WTC11 (cell line): Measurements from ENCODE around the gene KIF26A.

Experiments used
- ATF1 ChIP-seq: sonication (generic); formaldehyde crosslinking; IDR thresholded peaks from 2 replicates; pipeline ENCODE4 v1.8.1; 2023; ENCODE audit warnings: mild to moderate bottlenecking, moderate library complexity, missing genetic modification reagents
- CTCF ChIP-seq: fragments of 200-600 bp; IDR thresholded peaks from 2 replicates; pipeline ENCODE4 v1.8.0; 2022; ENCODE audit warnings: antibody characterized with exemption
- ETV6 ChIP-seq: sonication (generic); formaldehyde crosslinking; IDR thresholded peaks from 2 replicates; pipeline ENCODE4 v1.8.1; 2022; ENCODE audit warnings: mild to moderate bottlenecking, missing genetic modification reagents
- SMAD3 ChIP-seq: sonication (generic); formaldehyde crosslinking; IDR thresholded peaks from 2 replicates; pipeline ENCODE4 v1.8.0; 2022; ENCODE audit warnings: missing genetic modification reagents, mild to moderate bottlenecking, borderline replicate concordance
- ZNF121 ChIP-seq: sonication (generic); formaldehyde crosslinking; IDR thresholded peaks from 2 replicates; pipeline ENCODE4 v1.8.0; 2023; ENCODE audit warnings: missing genetic modification reagents
- ZNF416 ChIP-seq: fragments of 250-450 bp; sonication (Bioruptor Pico); IDR thresholded peaks from 2 replicates; pipeline ENCODE4 v1.9.0; 2021; ENCODE audit warnings: mild to moderate bottlenecking, inconsistent platforms

GRCh38 chr14:104107611-104108569 lies 30.5 kb upstream of the KIF26A start:
- TF ChIP-seq ZNF121 (CRISPR knock-in tag), result no peak
- TF ChIP-seq CTCF, result no peak
- no peak for TF ChIP-seq ATF1
- TF ChIP-seq ZNF416 (CRISPR knock-in tag), result no peak
- no peak for TF ChIP-seq ETV6 (CRISPR knock-in tag)
- no peak for TF ChIP-seq SMAD3
